HepG2 (cell line): ENCODE measurements around the gene TCOF1. TPM values are rescaled to one million over a fixed set of nuclear protein-coding genes. Genes with fewer than 3 reads are reported as not detected.

ENCODE experiments used
- ATAC-seq: fragments of 200-7000 bp; cut with Tn5 transposase; 3 replicates; pipeline ENCODE4 v1.9.1; 2020; ENCODE audit warnings: mild to moderate bottlenecking, moderate library complexity
- BruUV-seq: library from RNA; stranded (reverse); fragments of 400-500 nt; replicated peaks from 2 replicates; lab custom pipeline; 2021; lab: Mats Ljungman, UMichigan
- CTCF ChIA-PET: fragments of 300-600 bp; formaldehyde crosslinking; extraction: SDS; loops from one replicate; lab custom pipeline; 2021; ENCODE audit warnings: low total read pairs, inconsistent platforms, low intra/inter-chr PET ratio; lab: Yijun Ruan, JAX
- POLR2A ChIA-PET: fragments of 350-600 bp; sonication (Branson Sonifier 250); formaldehyde crosslinking; loops from one replicate; lab custom pipeline; 2020; ENCODE audit warnings: antibody characterized with exemption, inconsistent platforms; lab: Yijun Ruan, JAX
- DNase-seq: peaks from one replicate; pipeline ENCODE4 v3.0.0-alpha.2; 2015; ENCODE audit warnings: low spot score
- FAIRE-seq: peaks from 3 replicates; lab custom pipeline; 2011; peaks lifted over from hg19 to GRCh38; lab: Jason Lieb, UNC
- H2AFZ ChIP-seq: one replicate; pipeline ENCODE4 v1.6.1; 2011; ENCODE audit warnings: low read length, inconsistent platforms
- H3K27ac ChIP-seq: fragments of 300-600 bp; 3 replicates; pipeline ENCODE4 v1.8.0; 2011; ENCODE audit warnings: mixed run types, mild to moderate bottlenecking, mixed read lengths, low read length, inconsistent platforms; ENCODE audit not compliant: insufficient read depth; ENCODE audit errors: extremely low read length
- H3K27me3 ChIP-seq, 2 experiments: fragments of 200-600 bp in 1 of 2; 2 replicates in 1 of 2; 3 replicates in 1 of 2; pipeline versions ENCODE4 v1.6.0 to v1.8.0; 2011; ENCODE audit warnings: low read length in 2 of 2, mild to moderate bottlenecking in 2 of 2, moderate library complexity in 2 of 2, inconsistent platforms in 1 of 2; ENCODE audit not compliant: insufficient read depth in 2 of 2, control insufficient read depth in 1 of 2
- H3K36me3 ChIP-seq, 2 experiments: fragments of 200-600 bp in 1 of 2; replicated peaks in 1 of 2; 2 replicates in 1 of 2; 3 replicates in 1 of 2; pipeline versions ENCODE4 v1.5.1 to v1.8.0; 2011; ENCODE audit warnings: low read length in 2 of 2, inconsistent platforms in 1 of 2; ENCODE audit not compliant: insufficient read depth in 2 of 2, control insufficient read depth in 1 of 2
- H3K4me1 ChIP-seq: 2 replicates; pipeline ENCODE4 v1.5.1; 2012; ENCODE audit warnings: low read length, inconsistent platforms; ENCODE audit not compliant: insufficient read depth
- H3K4me2 ChIP-seq: 2 replicates; pipeline ENCODE4 v1.6.0; 2011; ENCODE audit warnings: low read depth, low read length, inconsistent platforms
- H3K4me3 ChIP-seq, 3 experiments: fragments of 200-600 bp in 1 of 3; sonication (generic), shearing (Covaris generic) in 1 of 3; replicated peaks in 1 of 3; 2 replicates each; pipeline ENCODE4 v1.5.1; 2011 to 2016; ENCODE audit warnings: low read length in 3 of 3, inconsistent platforms in 2 of 3, low read depth in 2 of 3, mild to moderate bottlenecking in 2 of 3, control low read depth in 1 of 3, mixed read lengths in 1 of 3; ENCODE audit not compliant: insufficient read depth in 1 of 3
- H3K79me2 ChIP-seq: one replicate; pipeline ENCODE4 v1.6.1; 2011; ENCODE audit warnings: low read length, inconsistent platforms; ENCODE audit not compliant: insufficient read depth
- H3K9ac ChIP-seq: 2 replicates; pipeline ENCODE4 v1.6.0; 2011; ENCODE audit warnings: mild to moderate bottlenecking, low read depth, low read length, inconsistent platforms; ENCODE audit not compliant: insufficient read depth
- H3K9me3 ChIP-seq: 2 replicates; pipeline ENCODE4 v1.5.1; 2012; ENCODE audit warnings: mild to moderate bottlenecking, low read length
- H4K20me1 ChIP-seq: 2 replicates; pipeline ENCODE4 v1.6.0; 2011; ENCODE audit warnings: inconsistent platforms, mild to moderate bottlenecking, low read length, moderate library complexity; ENCODE audit not compliant: insufficient read depth
- ARNT2 ChIP-seq: sonication (generic); formaldehyde crosslinking; IDR thresholded peaks from 2 replicates; pipeline ENCODE4 v1.8.0; 2022; ENCODE audit warnings: mild to moderate bottlenecking, low read depth, missing genetic modification reagents, moderate library complexity
- DMTF1 ChIP-seq: sonication (generic); formaldehyde crosslinking; IDR thresholded peaks from 2 replicates; pipeline ENCODE4 v1.4.0; 2020; ENCODE audit warnings: mild to moderate bottlenecking, missing genetic modification reagents
- EP300 ChIP-seq, 3 experiments: sonication (generic) in 1 of 3; formaldehyde crosslinking in 1 of 3; IDR thresholded peaks; 2 replicates each; pipeline versions ENCODE4 v1.5.1 to v1.6.1; 2011 to 2020; ENCODE audit warnings: low read depth in 2 of 3, low read length in 2 of 3, borderline replicate concordance in 1 of 3, improper control_type of control experiment in 1 of 3, mild to moderate bottlenecking in 1 of 3, missing genetic modification reagents in 1 of 3, moderate library complexity in 1 of 3
- MAFG ChIP-seq: sonication (generic); formaldehyde crosslinking; IDR thresholded peaks from 2 replicates; pipeline ENCODE4 v1.5.1; 2020; ENCODE audit warnings: mild to moderate bottlenecking, missing genetic modification reagents
- RARG ChIP-seq: sonication (generic); formaldehyde crosslinking; IDR thresholded peaks from 2 replicates; pipeline ENCODE4 v1.4.0; 2020; ENCODE audit warnings: low read depth, mild to moderate bottlenecking, missing genetic modification reagents
- RFX1 ChIP-seq: fragments of 450-650 bp; IDR thresholded peaks from 2 replicates; pipeline ENCODE4 v1.6.1; 2017
- SMC3 ChIP-seq: IDR thresholded peaks from 2 replicates; pipeline ENCODE4 v1.6.1; 2011; ENCODE audit warnings: low read length, improper control_type of control experiment
- TFAP4 ChIP-seq: sonication (generic); IDR thresholded peaks from 2 replicates; pipeline ENCODE4 v1.6.1; 2016; ENCODE audit warnings: low read depth, borderline replicate concordance
- YY1 ChIP-seq: IDR thresholded peaks from 2 replicates; pipeline ENCODE4 v1.6.1; 2011; ENCODE audit warnings: low read length, low read depth, moderate library complexity, mild to moderate bottlenecking; ENCODE audit not compliant: insufficient read depth, insufficient replicate concordance
- ZBTB43 ChIP-seq: sonication (generic); formaldehyde crosslinking; conservative IDR thresholded peaks from 2 replicates; pipeline ENCODE4 v1.4.0; 2020; ENCODE audit warnings: missing genetic modification reagents
- ZNF136 ChIP-seq: sonication (generic); formaldehyde crosslinking; IDR thresholded peaks from 2 replicates; pipeline ENCODE4 v1.8.1; 2022; ENCODE audit warnings: low read depth, mild to moderate bottlenecking, moderate library complexity, missing genetic modification reagents
- ZNF253 ChIP-seq: sonication (generic); formaldehyde crosslinking; IDR thresholded peaks from 2 replicates; pipeline ENCODE4 v1.8.0; 2022; ENCODE audit warnings: mild to moderate bottlenecking, missing genetic modification reagents, borderline replicate concordance
- ZNF563 ChIP-seq: sonication (generic); formaldehyde crosslinking; IDR thresholded peaks from 2 replicates; pipeline ENCODE4 v1.8.0; 2022; ENCODE audit warnings: mild to moderate bottlenecking, moderate library complexity, missing genetic modification reagents
- ZNF629 ChIP-seq: sonication (generic); formaldehyde crosslinking; conservative IDR thresholded peaks from 2 replicates; pipeline ENCODE4 v1.5.0; 2020; ENCODE audit warnings: missing genetic modification reagents
- ZNF639 ChIP-seq: conservative IDR thresholded peaks from 2 replicates; pipeline ENCODE4 v1.6.1; 2018; ENCODE audit warnings: missing genetic modification reagents
- ZNF780A ChIP-seq: sonication (generic); formaldehyde crosslinking; IDR thresholded peaks from 2 replicates; pipeline ENCODE4 v1.8.0; 2022; ENCODE audit warnings: mild to moderate bottlenecking, missing genetic modification reagents, moderate library complexity
- ZNF790 ChIP-seq: sonication (generic); formaldehyde crosslinking; IDR thresholded peaks from 2 replicates; pipeline ENCODE4 v1.8.0; 2022; ENCODE audit warnings: missing genetic modification reagents, mild to moderate bottlenecking, borderline replicate concordance
- ZNF878 ChIP-seq: sonication (generic); formaldehyde crosslinking; IDR thresholded peaks from 2 replicates; pipeline ENCODE4 v1.8.1; 2023; ENCODE audit warnings: mild to moderate bottlenecking, missing genetic modification reagents, moderate library complexity
- WGBS: methylation state at CpG from one replicate; pipeline ENCODE4 v1.1.6; 2017; ENCODE audit warnings: low lambda C conversion rate; 5-methylcytosine and 5-hydroxymethylcytosine counted together
- in situ Hi-C: cut with HindIII; loops from 2 replicates; pipeline ENCODE4 v1.10.0; 2017; ENCODE audit warnings: low pct_unique_long_range_greater_than_20kb; ENCODE audit not compliant: extremely low pct_ligation_motif_present
- intact Hi-C: fragments of 100-400 bp; cut with micrococcal nuclease; formaldehyde crosslinking; loops from one replicate; pipeline ENCODE4 v1.10.0; 2022; ENCODE audit not compliant: unreplicated experiment
- polyA plus RNA-seq, 8 experiments: library from polyadenylated mRNA; depleted of rRNA in 3 of 8; stranded (reverse) in 7 of 8; unstranded in 1 of 8; fragments of >200 nt; fragmentation: Illumina TruSeq in 4 of 8; extraction: Trizol in 4 of 8; gene quantifications; 2 replicates each; pipeline versions ENCODE4 v1.2.1 to v1.2.3, GENCODE V29; 2011 to 2016; ENCODE audit warnings: low read depth in 4 of 8, missing spikeins in 1 of 8, mixed read lengths in 1 of 8; ENCODE audit not compliant: insufficient read depth in 1 of 8
- total RNA-seq, 5 experiments: library from RNA; depleted of rRNA; stranded (reverse); fragments of >200 nt; fragmentation: Illumina TruSeq; extraction: Trizol; gene quantifications; 2 replicates each; pipeline ENCODE4 v1.2.3, GENCODE V29; 2016; ENCODE audit warnings: low read depth in 1 of 5

Gene TCOF1
- total and polyA plus RNA-seq, 2 of the 13 experiments (the other 11 are each of a cell fraction or from before 2014, with no cell fraction given) = 10.1 to 41.6 TPM

- TF ChIP-seq RFX1 (no peak), SMC3 (no peak), ZNF790 (no peak), ARNT2 (CRISPR knock-in tag) (no peak), ZNF253 (CRISPR knock-in tag) (no peak)
Observed at GRCh38 chr5:150323819-150324218, 33.7 kb upstream of the TCOF1 start (continued).

- ChIA-PET CTCF (no interaction called here), POLR2A (interaction anchor here (0.6 kb wide), 1 partner anchor 10 kb away, joined by 3 read pairs; no protein-coding TSS in a partner anchor)
- no peaks in the 10 kb centered on the region; a peak in 1 of 5 replicates for H3K36me3 ChIP-seq
- WGBS = 10% methylated on average over 4 of the region's 4 CpGs
- DNase-seq (no peak), FAIRE-seq (no peak), ATAC-seq (no peak; the same call in 2 of the 3 replicates)
- H4K20me1 ChIP-seq = no peaks in the 10 kb centered on the region
- no peak overlapping the region for H3K27ac ChIP-seq
- H3K9ac ChIP-seq = no peak overlapping the region
- in situ Hi-C loops (no loop called here), intact Hi-C loops (no loop called here)
- no peaks in the 10 kb centered on the region for H3K79me2 ChIP-seq
- no peak overlapping the region for H2AFZ ChIP-seq
- no peaks in the 10 kb centered on the region for H3K9me3 ChIP-seq
- peaks cover under 1 to 4% of the 10 kb centered on the region in 2 experiments; a peak in 1 of 5 replicates for H3K27me3 ChIP-seq
- H3K4me1 ChIP-seq = peaks cover 46% of the 10 kb centered on the region
- BruUV-seq = no TSS peak
- no peak overlapping the region for H3K4me3 ChIP-seq
- no peak overlapping the region for H3K4me2 ChIP-seq
- TF ChIP-seq RARG (CRISPR knock-in tag) (no peak), ZNF878 (no peak), ZNF780A (CRISPR knock-in tag) (no peak), YY1 (no peak), ZNF136 (CRISPR knock-in tag) (no peak), DMTF1 (CRISPR knock-in tag) (no peak), TFAP4 (no peak), EP300 (IDR thresholded peaks at IDR 0.05; ENCODE audit: low read depth in 2 of 2, low read length in 2 of 2) (no peak), EP300 (CRISPR knock-in tag; IDR thresholded peaks at IDR 0.05; ENCODE audit: borderline replicate concordance) (no peak), ZNF639 (CRISPR knock-in tag) (no peak), ZNF629 (CRISPR knock-in tag) (no peak), RFX1 (no peak), MAFG (CRISPR knock-in tag) (no peak), ZBTB43 (CRISPR knock-in tag) (no peak), ZNF563 (CRISPR knock-in tag) (no peak)
Observed at GRCh38 chr5:150325426-150325825, 32.1 kb upstream of the TCOF1 start.
